ENCODE data around the gene HM13.

DNA sequence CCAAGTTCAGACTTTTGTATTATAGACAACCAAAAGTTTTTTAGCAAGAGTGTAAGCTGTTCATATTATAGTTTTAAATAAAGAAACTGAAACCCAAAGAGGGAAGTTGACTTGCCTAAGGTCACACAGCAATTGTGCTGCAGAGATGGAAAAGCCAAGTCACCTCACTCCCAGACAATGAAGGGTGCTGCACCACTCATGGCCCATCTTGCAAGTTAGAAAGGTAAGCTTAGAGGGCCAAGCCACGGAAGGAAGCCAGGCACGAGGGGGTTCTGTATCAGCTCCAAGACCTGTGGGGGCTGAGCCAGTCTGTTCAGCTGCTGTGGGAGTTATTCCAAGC, 40.2 kb upstream of the HM13 start:
- TF ChIP-seq, protein P1, sequence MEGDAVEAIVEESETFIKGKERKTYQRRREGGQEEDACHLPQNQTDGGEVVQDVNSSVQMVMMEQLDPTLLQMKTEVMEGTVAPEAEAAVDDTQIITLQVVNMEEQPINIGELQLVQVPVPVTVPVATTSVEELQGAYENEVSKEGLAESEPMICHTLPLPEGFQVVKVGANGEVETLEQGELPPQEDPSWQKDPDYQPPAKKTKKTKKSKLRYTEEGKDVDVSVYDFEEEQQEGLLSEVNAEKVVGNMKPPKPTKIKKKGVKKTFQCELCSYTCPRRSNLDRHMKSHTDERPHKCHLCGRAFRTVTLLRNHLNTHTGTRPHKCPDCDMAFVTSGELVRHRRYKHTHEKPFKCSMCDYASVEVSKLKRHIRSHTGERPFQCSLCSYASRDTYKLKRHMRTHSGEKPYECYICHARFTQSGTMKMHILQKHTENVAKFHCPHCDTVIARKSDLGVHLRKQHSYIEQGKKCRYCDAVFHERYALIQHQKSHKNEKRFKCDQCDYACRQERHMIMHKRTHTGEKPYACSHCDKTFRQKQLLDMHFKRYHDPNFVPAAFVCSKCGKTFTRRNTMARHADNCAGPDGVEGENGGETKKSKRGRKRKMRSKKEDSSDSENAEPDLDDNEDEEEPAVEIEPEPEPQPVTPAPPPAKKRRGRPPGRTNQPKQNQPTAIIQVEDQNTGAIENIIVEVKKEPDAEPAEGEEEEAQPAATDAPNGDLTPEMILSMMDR (IDR thresholded peaks at IDR 0.05), result no peak
- no peak for TF ChIP-seq EZH2 (IDR thresholded peaks at IDR 0.05; ENCODE audit: borderline replicate concordance, insufficient read depth, low read depth, low read length, poor library complexity, severe bottlenecking)
